Measurements from ENCODE around the gene LILRB4.
"Not testable (repeated sequence)": the region's sequence is repeated elsewhere in the genome, so short reads cannot be mapped to it uniquely, and the experiment has no call there.

LILRB4 gene

DNA sequence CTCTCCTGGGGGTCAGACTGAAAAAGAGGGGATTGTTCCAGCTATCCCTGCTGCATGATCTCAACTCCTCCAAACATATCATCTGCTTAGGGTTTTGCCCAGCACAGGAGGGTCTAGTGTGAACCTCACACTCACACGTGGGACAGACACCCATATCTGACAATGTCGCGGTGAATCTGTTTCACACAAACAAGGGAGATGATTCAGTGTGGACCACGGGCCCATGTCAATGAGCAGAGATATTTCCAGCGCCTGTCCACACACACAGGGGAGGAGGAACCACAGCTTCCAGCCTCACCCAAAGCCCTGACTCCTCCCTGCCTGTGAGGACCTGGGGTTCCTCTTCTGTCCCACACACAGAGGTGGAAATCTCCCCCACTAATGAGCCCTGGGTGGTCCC lies 31.9 kb downstream of the LILRB4 start:
- DNase-seq (ENCODE audit: low spot score): no peak

DNA sequence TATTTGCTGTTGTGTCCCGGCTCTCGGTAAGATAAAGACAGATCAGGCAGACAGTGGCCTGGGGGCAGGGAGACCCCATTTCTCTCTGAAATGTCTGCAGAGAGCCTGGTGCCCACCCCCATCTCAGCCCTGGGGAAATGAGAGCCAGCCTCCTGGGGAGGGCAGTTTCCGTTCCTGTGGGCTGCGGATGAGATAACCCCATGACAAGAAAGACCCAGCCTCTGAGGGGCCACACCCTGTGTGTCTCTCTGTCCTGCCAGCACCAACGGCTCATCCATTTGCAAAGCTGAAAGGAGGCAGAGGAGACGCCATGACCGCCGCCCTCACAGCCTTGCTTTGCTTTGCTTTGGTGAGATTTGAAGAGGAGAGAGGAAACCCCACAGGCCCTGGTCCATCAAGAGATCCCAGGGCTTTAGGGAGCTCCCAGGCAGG lies 33.3 kb downstream of the LILRB4 start:
- DNase-seq (ENCODE audit: low spot score): no peak

DNA sequence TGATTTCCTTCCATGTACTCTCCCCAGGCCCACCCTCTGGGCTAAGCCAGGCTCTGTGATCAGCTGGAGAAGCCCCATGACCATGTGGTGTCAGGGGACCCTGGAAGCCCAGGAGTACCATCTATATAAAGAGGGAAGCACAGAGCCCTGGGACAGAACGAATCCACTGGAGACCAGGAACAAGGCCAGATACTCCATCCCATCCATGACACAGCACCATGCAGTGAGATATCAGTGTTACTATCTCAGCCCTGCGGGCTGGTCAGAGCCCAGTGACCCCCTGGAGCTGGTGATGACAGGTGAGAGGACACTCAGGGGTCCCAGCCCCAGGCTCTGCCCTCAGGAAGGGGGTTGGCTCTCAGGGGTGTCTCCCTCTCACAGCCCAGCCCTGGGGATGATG lies 34.0 kb downstream of the LILRB4 start:
- no peak for DNase-seq (ENCODE audit: low spot score)

DNA sequence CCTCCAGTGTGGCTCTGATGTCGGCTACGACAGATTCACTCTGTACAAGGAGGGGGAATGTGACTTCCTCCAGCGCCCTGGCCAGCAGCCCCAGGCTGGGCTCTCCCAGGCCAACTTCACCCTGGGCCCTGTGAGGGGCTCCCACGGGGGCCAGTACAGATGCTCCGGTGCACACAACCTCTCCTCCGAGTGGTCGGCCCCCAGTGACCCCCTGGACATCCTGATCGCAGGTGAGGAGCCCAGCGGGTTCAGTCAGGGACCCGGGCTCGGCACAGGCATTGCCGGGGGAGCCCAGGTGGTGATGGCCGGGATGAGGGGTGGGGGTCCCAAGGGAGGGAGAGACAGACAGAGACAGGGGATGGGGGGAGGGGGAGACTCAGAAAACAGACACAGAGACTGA lies 34.9 kb downstream of the LILRB4 start:
- not testable (repeated sequence) for DNase-seq (ENCODE audit: low spot score)

DNA sequence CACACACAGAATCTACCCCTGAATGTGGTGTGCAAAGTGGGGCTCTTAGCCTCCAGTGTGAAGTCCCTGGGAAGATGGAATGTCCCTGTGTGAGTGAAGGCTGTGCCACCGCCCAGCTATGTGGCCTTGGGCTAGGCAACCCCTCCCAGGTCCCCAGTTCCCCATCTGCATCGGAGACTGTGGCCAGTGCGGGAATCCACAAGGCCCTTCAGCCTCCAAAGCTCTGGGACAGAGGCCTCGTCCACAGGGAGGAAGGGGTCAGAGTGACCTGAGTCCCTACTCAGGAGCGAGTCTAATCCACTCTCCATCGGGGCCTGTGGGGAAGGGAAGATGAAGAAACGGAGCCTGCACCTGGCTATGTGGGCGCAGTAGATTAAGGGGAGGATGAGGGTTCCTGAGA lies 42.1 kb downstream of the LILRB4 start:
- no peak for DNase-seq (ENCODE audit: low spot score)

DNA sequence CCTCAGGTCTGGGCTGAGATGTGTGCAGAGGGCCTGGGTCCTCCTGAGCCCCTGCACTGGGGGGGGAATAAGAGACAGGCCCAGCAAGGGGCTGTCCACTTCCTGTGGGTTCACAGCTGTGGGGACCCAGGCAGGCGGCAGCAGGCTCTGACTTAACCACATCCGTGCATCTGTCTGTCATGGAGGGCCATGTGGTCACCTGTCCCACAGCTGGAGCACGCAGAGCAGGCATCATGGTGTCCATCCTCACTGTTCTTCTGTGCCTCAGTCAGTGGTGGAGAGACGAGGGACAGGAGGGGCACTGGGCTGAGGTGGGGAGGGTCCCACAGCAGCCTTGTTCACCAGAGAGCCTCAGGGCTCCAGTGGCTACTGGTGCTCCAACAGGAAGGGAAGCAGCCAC lies 45.2 kb downstream of the LILRB4 start:
- no peak for DNase-seq (ENCODE audit: low spot score)

DNA sequence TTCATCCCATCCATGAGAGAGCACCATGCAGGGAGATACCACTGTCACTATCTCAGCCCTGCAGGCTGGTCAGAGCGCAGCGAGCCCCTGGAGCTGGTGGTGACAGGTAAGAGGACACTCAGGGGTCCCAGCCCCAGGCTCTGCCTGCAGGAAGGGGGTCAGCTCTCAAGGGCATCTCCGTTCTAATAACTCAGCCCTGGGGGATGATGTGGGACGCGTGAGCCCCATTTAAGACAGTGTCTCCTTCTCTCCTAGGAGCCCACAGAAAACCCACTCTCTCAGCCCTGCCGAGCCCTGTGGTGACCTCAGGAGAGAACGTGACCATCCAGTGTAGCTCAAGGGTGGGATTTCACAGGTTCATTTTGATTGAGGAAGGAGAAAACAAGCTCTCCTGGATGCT lies 46.0 kb downstream of the LILRB4 start:
- no peak for DNase-seq (ENCODE audit: low spot score)

DNA sequence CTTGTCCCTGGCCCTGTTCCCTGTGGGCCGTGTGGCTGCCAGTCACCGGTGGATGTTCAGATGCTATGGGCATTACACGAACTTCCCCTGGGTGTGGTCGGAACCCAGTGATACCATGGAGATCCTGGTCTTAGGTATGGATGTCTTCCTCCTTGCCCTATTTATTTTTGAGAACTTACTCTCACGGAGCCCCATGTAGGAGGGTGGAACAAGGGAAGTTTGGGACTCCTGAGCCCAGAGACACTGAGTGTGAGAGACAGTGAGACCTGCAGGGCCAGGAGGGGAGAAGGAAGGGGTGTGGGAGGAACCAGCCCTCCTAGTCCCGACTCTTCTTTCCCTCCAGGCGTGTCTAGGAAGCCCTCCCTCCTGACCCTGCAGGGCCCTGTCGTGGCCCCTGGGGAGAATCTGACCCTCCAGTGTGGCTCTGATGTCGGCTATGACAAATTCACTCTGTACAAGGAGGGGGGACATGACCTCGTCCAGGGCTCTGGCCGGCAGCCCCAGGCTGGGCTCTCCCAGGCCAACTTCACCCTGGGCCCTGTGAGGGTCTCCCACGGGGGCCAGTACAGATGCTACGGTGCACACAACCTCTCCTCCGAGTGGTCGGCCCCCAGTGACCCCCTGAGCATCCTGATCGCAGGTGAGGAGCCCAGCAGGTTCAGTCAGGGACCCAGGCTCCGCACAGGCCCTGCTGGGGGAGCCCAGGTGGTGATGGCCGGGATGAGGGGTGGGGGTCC lies 46.6 kb downstream of the LILRB4 start:
- no peak for DNase-seq (ENCODE audit: low spot score)

DNA sequence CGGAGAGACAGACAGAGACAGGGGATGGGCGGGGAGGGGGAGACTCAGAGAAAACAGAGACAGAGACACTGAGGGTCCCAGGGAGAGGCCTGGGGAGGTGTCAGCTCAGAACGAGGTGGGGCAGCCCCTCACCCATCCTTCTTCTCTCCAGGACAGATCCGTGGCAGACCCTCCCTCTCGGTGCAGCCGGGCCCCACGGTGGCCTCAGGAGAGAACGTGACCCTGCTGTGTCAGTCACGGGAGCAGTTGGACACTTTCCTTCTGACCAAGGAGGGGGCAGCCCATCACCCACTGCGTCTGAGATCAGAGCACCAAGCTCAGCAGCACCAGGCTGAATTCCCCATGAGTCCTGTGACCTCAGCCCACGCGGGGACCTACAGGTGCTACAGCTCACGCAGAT lies 47.2 kb downstream of the LILRB4 start:
- not testable (repeated sequence) for DNase-seq (ENCODE audit: low spot score)
